ENCODE results near the gene BCL7C.

BCL7C gene

DNA sequence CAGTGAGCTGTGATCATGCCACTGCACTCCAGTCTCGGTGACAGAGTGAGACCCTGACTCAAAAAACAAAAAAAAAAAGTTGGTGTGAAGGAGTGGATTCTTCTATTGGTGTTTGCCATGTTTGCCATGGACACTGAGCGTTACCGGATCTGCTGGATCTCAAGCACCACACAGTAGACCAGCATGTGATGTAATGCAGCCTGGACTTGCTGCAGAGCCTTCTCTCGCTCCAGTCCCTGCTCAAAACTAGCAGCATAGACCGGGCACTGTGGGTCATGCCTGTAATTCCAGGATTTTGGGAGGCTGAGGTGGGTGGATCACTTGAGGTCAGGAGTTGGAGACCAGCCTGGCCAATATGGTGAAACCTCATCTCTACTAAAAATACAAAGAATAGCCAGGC is 50.4 kb downstream of the BCL7C start:
- no peak for DNase-seq
- ChIA-PET POLR2A (no interaction called here), CTCF (interaction anchor here (1.1 to 4.4 kb wide), 10 partner anchors 13 to 99 kb away, joined by 3 to 52 read pairs (median 8); no protein-coding TSS in a partner anchor)
- H3K4me3 ChIP-seq (ENCODE audit: control insufficient read depth in 1 of 7, extremely low read depth in 1 of 7, insufficient read depth in 4 of 7, low read depth in 2 of 7, low read length in 6 of 7): no peak overlapping the region
- 100% methylated on average over 4 of the region's 5 CpGs for WGBS (ENCODE audit: insufficient coverage)
- no peaks in the 10 kb centered on the region for H3K36me3 ChIP-seq (ENCODE audit: control insufficient read depth in 4 of 4, insufficient read depth in 4 of 4, low read length in 3 of 4)
- H3K4me1 ChIP-seq (ENCODE audit: control extremely low read depth in 1 of 4, control insufficient read depth in 4 of 4, insufficient read depth in 4 of 4, low read length in 3 of 4): peaks cover 0 to 8% (median 7%) of the 10 kb centered on the region in 4 experiments
- H3K27ac ChIP-seq (ENCODE audit: insufficient read depth in 1 of 2, low read depth in 1 of 2, low read length in 2 of 2, poor library complexity in 1 of 2, severe bottlenecking in 2 of 2): no peak overlapping the region
- H3K9me3 ChIP-seq (ENCODE audit: control extremely low read depth in 1 of 5, control insufficient read depth in 4 of 5, insufficient read depth in 2 of 5, low read depth in 1 of 5, low read length in 4 of 5): peaks cover 0 to 4% (median 0%) of the 10 kb centered on the region in 5 experiments
- H3K27me3 ChIP-seq (replicated peaks in 2 of 5; ENCODE audit: control insufficient read depth in 4 of 5, insufficient read depth in 5 of 5, low read length in 4 of 5): no peaks in the 10 kb centered on the region

DNA sequence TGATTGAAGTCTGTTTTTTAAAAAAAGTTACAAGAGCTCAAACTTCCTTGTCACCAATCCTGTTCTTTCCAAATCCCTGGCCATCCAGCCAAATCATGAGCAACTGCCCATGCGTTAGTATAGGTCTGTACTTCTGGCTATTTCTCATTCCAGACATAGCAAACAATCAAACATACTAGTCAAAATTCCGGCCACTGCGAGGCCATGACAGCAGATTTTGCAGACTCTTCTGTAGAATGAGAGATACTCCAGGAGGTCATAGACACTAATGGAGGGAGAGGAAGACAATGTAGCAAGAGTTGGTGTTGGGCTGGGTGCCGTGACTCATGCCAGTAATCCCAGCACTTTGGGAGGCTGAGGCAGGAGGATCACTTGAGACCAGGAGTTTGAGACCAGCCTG is 50.9 kb downstream of the BCL7C start:
- no peak overlapping the region for H3K4me3 ChIP-seq (ENCODE audit: control insufficient read depth in 1 of 7, extremely low read depth in 1 of 7, insufficient read depth in 4 of 7, low read depth in 2 of 7, low read length in 6 of 7)
- H3K27ac ChIP-seq (ENCODE audit: insufficient read depth in 1 of 2, low read depth in 1 of 2, low read length in 2 of 2, poor library complexity in 1 of 2, severe bottlenecking in 2 of 2): no peak overlapping the region
- peaks cover 0 to 4% (median 0%) of the 10 kb centered on the region in 5 experiments for H3K9me3 ChIP-seq (ENCODE audit: control extremely low read depth in 1 of 5, control insufficient read depth in 4 of 5, insufficient read depth in 2 of 5, low read depth in 1 of 5, low read length in 4 of 5)
- no peaks in the 10 kb centered on the region for H3K36me3 ChIP-seq (ENCODE audit: control insufficient read depth in 4 of 4, insufficient read depth in 4 of 4, low read length in 3 of 4)
- POLR2A ChIA-PET: no interaction called here
- no peaks in the 10 kb centered on the region for H3K27me3 ChIP-seq (replicated peaks in 2 of 5; ENCODE audit: control insufficient read depth in 4 of 5, insufficient read depth in 5 of 5, low read length in 4 of 5)
- CTCF ChIA-PET: interaction anchor here (1.4 to 4.4 kb wide), 4 partner anchors 8 to 76 kb away, joined by 3 to 52 read pairs (median 20); no protein-coding TSS in a partner anchor
- H3K4me1 ChIP-seq (ENCODE audit: control extremely low read depth in 1 of 4, control insufficient read depth in 4 of 4, insufficient read depth in 4 of 4, low read length in 3 of 4): peaks cover 0 to 8% (median 7%) of the 10 kb centered on the region in 4 experiments
- 100% methylated on average over 4 of the region's 4 CpGs for WGBS (ENCODE audit: insufficient coverage)
- DNase-seq: no peak

DNA sequence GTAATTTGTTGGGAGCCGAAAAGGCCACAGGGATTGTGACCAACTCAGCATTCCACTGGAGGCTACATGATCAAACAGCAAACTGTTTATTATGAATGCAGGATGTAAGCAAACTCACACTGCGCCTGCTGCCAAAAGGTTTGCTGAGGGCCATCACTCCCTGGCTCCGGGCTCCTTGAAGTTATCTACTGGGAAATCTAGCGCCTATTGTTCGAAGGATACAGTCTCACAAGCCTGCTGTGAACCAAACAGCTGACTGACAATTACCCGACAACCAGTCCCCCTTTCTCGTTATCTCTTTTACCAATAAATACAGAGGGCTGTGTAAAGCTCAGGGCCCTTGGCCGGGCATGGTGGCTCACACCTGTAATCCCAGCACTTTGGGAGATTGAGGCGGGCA is 52.5 kb downstream of the BCL7C start:
- POLR2A ChIA-PET: no interaction called here
- Histone ChIP-seq H3K4me3 (ENCODE audit: control insufficient read depth in 1 of 7, extremely low read depth in 1 of 7, insufficient read depth in 4 of 7, low read depth in 2 of 7, low read length in 6 of 7) (no peak overlapping the region), H3K27me3 (replicated peaks in 2 of 5; ENCODE audit: control insufficient read depth in 4 of 5, insufficient read depth in 5 of 5, low read length in 4 of 5) (no peaks in the 10 kb centered on the region), H3K4me1 (ENCODE audit: control extremely low read depth in 1 of 4, control insufficient read depth in 4 of 4, insufficient read depth in 4 of 4, low read length in 3 of 4) (peaks cover 0 to 8% (median 7%) of the 10 kb centered on the region in 4 experiments), H3K36me3 (ENCODE audit: control insufficient read depth in 4 of 4, insufficient read depth in 4 of 4, low read length in 3 of 4) (no peaks in the 10 kb centered on the region), H3K9me3 (ENCODE audit: control extremely low read depth in 1 of 5, control insufficient read depth in 4 of 5, insufficient read depth in 2 of 5, low read depth in 1 of 5, low read length in 4 of 5) (peaks cover 0 to 4% (median 0%) of the 10 kb centered on the region in 5 experiments), H3K27ac (ENCODE audit: insufficient read depth in 1 of 2, low read depth in 1 of 2, low read length in 2 of 2, poor library complexity in 1 of 2, severe bottlenecking in 2 of 2) (no peak overlapping the region)
- CTCF ChIA-PET: no interaction called here
- 100% methylated on average over 4 of the region's 9 CpGs for WGBS (ENCODE audit: insufficient coverage)
- no peak for DNase-seq

DNA sequence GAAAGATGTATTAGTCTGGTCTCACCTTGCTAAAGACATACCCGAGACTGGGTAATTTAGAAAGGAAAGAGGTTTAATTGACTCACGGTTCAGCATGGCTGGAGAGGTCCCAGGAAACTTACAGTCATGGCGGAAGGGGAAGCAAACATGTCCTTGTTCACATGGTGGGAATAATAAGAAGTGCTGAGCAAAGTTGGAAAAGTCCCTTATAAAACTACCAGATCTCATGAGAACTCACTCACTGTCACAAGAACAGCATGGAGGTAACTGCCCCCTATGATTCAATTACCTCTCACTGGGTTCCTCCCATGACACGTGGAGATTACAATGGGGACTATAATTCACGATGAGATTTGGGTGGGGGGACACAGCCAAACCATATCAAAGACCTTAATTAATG is 53.3 kb downstream of the BCL7C start:
- Histone ChIP-seq H3K9me3 (ENCODE audit: control extremely low read depth in 1 of 5, control insufficient read depth in 4 of 5, insufficient read depth in 2 of 5, low read depth in 1 of 5, low read length in 4 of 5) (peaks cover 0 to 4% (median 0%) of the 10 kb centered on the region in 5 experiments), H3K27ac (ENCODE audit: insufficient read depth in 1 of 2, low read depth in 1 of 2, low read length in 2 of 2, poor library complexity in 1 of 2, severe bottlenecking in 2 of 2) (no peak overlapping the region), H3K36me3 (ENCODE audit: control insufficient read depth in 4 of 4, insufficient read depth in 4 of 4, low read length in 3 of 4) (no peaks in the 10 kb centered on the region), H3K4me3 (ENCODE audit: control insufficient read depth in 1 of 7, extremely low read depth in 1 of 7, insufficient read depth in 4 of 7, low read depth in 2 of 7, low read length in 6 of 7) (no peak overlapping the region), H3K27me3 (replicated peaks in 2 of 5; ENCODE audit: control insufficient read depth in 4 of 5, insufficient read depth in 5 of 5, low read length in 4 of 5) (no peaks in the 10 kb centered on the region), H3K4me1 (ENCODE audit: control extremely low read depth in 1 of 4, control insufficient read depth in 4 of 4, insufficient read depth in 4 of 4, low read length in 3 of 4) (peaks cover 0 to 8% (median 7%) of the 10 kb centered on the region in 4 experiments)
- WGBS (ENCODE audit: insufficient coverage): 100% methylated on average over 1 of the region's 5 CpGs
- CTCF ChIA-PET: no interaction called here
- no peak for DNase-seq
- POLR2A ChIA-PET: no interaction called here

DNA sequence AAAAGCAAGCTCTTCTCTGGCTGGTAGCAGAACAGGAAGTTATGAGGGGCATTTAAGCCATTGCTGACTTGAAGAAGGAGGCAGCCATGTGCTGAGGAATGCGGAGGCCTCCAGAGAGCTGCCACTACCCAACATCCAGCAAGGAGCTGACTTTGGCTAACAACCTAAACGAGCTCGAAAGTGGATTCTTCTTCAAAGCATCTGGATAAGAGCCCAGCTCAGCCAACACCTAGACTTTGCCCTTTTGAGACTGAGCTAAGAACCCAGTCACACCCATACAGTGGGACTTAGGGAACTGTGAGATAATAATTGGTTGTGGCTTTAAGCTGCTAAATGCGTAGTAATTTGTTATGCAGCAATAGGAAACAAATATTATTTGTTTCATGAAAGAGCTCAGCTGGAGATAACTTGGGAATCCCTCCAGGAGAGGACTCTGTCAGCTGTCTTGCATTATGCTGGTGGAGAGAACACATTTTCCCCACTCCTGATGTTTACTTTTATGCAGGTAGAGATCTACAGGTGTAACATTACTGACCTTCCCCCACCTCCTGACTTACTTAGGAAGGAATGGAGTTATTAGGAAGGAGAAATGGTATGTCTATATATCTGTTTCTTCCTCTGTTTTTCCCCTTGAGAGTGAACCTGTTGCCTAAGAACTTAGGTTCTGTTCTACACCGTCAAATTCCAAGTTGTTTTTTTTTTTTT is 54.2 kb downstream of the BCL7C start:
- Histone ChIP-seq H3K27me3 (replicated peaks in 2 of 5; ENCODE audit: control insufficient read depth in 4 of 5, insufficient read depth in 5 of 5, low read length in 4 of 5) (no peaks in the 10 kb centered on the region), H3K4me1 (ENCODE audit: control extremely low read depth in 1 of 4, control insufficient read depth in 4 of 4, insufficient read depth in 4 of 4, low read length in 3 of 4) (no peaks in the 10 kb centered on the region), H3K27ac (ENCODE audit: insufficient read depth in 1 of 2, low read depth in 1 of 2, low read length in 2 of 2, poor library complexity in 1 of 2, severe bottlenecking in 2 of 2) (no peak overlapping the region), H3K4me3 (ENCODE audit: control insufficient read depth in 1 of 7, extremely low read depth in 1 of 7, insufficient read depth in 4 of 7, low read depth in 2 of 7, low read length in 6 of 7) (no peak overlapping the region), H3K9me3 (ENCODE audit: control extremely low read depth in 1 of 5, control insufficient read depth in 4 of 5, insufficient read depth in 2 of 5, low read depth in 1 of 5, low read length in 4 of 5) (peaks cover 0 to 4% (median 0%) of the 10 kb centered on the region in 5 experiments), H3K36me3 (ENCODE audit: control insufficient read depth in 4 of 4, insufficient read depth in 4 of 4, low read length in 3 of 4) (no peaks in the 10 kb centered on the region)
- POLR2A ChIA-PET: no interaction called here
- WGBS (ENCODE audit: insufficient coverage): 89% methylated on average over 3 of the region's 5 CpGs
- no peak for DNase-seq
- CTCF ChIA-PET: interaction anchor here (0.8 to 1.2 kb wide), 4 partner anchors 10 to 100 kb away, joined by 3 read pairs; no protein-coding TSS in a partner anchor

DNA sequence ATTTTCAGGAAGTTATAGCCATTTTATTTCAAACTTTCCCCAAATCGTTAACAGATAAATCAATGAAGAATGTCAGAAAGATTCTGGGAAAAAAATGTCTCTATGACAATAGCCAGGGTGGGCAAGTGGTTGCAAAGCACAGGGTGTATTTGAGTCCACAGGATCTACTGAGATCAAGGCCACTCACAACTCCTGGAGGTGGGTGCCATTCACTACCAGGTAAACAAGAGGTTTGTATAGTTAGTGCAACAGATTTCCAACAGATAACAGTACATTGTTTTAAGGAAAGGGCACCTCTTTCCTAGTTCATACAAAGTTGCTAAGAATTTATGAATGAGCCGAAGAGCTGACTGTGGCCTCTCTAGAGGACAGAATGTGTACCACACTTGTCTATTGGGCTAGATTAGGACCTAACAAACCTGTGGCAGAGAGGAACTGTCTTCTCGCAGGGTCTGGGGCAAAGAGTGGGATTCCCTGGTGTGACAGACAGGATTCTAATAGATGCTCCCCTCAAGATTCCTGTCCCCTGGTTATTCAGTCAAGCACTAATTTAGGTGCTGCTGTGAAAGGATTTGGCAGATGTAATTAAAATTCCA is 54.9 kb downstream of the BCL7C start:
- no peaks in the 10 kb centered on the region for H3K27me3 ChIP-seq (replicated peaks in 2 of 5; ENCODE audit: control insufficient read depth in 4 of 5, insufficient read depth in 5 of 5, low read length in 4 of 5)
- no peak overlapping the region for H3K4me3 ChIP-seq (ENCODE audit: control insufficient read depth in 1 of 7, extremely low read depth in 1 of 7, insufficient read depth in 4 of 7, low read depth in 2 of 7, low read length in 6 of 7)
- peaks cover 0 to 4% (median 0%) of the 10 kb centered on the region in 5 experiments for H3K9me3 ChIP-seq (ENCODE audit: control extremely low read depth in 1 of 5, control insufficient read depth in 4 of 5, insufficient read depth in 2 of 5, low read depth in 1 of 5, low read length in 4 of 5)
- 100% methylated on average over 2 of the region's 3 CpGs for WGBS (ENCODE audit: insufficient coverage)
- POLR2A ChIA-PET: no interaction called here
- H3K27ac ChIP-seq (ENCODE audit: insufficient read depth in 1 of 2, low read depth in 1 of 2, low read length in 2 of 2, poor library complexity in 1 of 2, severe bottlenecking in 2 of 2): no peak overlapping the region
- H3K36me3 ChIP-seq (ENCODE audit: control insufficient read depth in 4 of 4, insufficient read depth in 4 of 4, low read length in 3 of 4): peaks cover 0 to 3% (median 0%) of the 10 kb centered on the region in 4 experiments
- DNase-seq: peak in 2 of 3 donors; percentile 7 to 8
- H3K4me1 ChIP-seq (ENCODE audit: control extremely low read depth in 1 of 4, control insufficient read depth in 4 of 4, insufficient read depth in 4 of 4, low read length in 3 of 4): no peaks in the 10 kb centered on the region
- CTCF ChIA-PET: interaction anchor here (0.5 to 1.2 kb wide), 5 partner anchors 10 to 380 kb away, joined by 3 read pairs; no protein-coding TSS in a partner anchor

DNA sequence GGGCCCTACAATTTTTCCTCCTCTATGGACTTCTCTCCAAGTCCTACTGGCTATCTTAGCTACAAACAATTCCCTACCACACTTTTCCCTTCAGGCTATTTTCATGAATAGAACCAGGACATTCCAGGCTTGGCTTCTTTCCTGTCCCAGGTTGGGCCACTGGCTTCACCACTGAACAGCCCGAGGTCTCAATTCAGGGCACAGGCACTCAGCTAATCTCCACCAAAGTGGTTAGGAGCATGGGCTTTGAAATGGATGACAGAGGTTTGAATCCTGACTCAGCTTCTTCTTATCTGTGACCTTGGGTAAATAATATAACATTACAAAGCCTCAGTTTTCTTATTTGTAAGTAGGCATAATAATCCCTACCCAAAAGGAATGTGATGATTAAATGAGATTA is 56.0 kb downstream of the BCL7C start:
- Histone ChIP-seq H3K4me3 (ENCODE audit: control insufficient read depth in 1 of 7, extremely low read depth in 1 of 7, insufficient read depth in 4 of 7, low read depth in 2 of 7, low read length in 6 of 7) (no peak overlapping the region), H3K36me3 (ENCODE audit: control insufficient read depth in 4 of 4, insufficient read depth in 4 of 4, low read length in 3 of 4) (peaks cover 0 to 3% (median 0%) of the 10 kb centered on the region in 4 experiments), H3K27ac (ENCODE audit: insufficient read depth in 1 of 2, low read depth in 1 of 2, low read length in 2 of 2, poor library complexity in 1 of 2, severe bottlenecking in 2 of 2) (no peak overlapping the region), H3K4me1 (ENCODE audit: control extremely low read depth in 1 of 4, control insufficient read depth in 4 of 4, insufficient read depth in 4 of 4, low read length in 3 of 4) (no peaks in the 10 kb centered on the region), H3K9me3 (ENCODE audit: control extremely low read depth in 1 of 5, control insufficient read depth in 4 of 5, insufficient read depth in 2 of 5, low read depth in 1 of 5, low read length in 4 of 5) (peaks cover 0 to 4% (median 0%) of the 10 kb centered on the region in 5 experiments), H3K27me3 (replicated peaks in 2 of 5; ENCODE audit: control insufficient read depth in 4 of 5, insufficient read depth in 5 of 5, low read length in 4 of 5) (no peaks in the 10 kb centered on the region)
- WGBS (ENCODE audit: insufficient coverage): no CpG with 5 or more reads among the region's 1 CpG
- no peak for DNase-seq
- POLR2A ChIA-PET: no interaction called here
- CTCF ChIA-PET: interaction anchor here (0.6 to 1.8 kb wide), 5 partner anchors 8 to 83 kb away, joined by 3 to 6 read pairs (median 4); no protein-coding TSS in a partner anchor
